NCI-H446 (cell line): ENCODE results near the gene SLC12A7.
"Not testable (repeated sequence)": the region's sequence is repeated elsewhere in the genome, so short reads cannot be mapped to it uniquely, and the experiment has no call there.

Experiments used
- DNase-seq, 2 experiments: peaks; one replicate each; lab custom pipeline; 2025; lab: John Stamatoyannopoulos, UW

Gene SLC12A7

DNA sequence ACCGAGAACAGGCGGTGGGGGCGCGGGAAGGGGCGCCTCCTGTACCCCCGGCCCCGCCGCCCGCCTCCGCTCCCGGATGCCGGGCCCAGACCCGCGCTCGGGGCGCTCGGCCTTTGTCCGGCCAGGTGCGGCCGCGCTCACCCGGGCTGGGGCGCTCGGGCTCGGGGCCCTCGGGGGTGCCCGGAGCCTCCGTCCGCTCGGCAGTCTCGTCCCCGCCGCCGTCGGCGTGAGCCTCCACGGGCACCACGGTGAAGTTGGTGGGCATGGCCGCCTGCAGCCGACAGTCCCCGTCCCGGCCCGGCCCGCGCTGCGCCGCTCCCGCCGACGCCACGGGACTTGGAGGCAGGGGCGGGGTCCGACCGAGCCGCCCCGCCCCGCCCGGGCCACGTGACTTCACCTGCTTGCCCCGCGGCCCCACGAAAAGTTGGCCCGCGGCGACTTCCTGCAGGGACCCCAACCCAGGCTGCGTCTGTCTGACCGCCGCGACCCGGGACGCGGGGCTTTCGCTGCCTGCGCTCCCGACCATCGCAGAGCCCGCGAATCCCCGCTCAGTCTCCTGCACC is at the start of gene SLC12A7:
Gene SLC12A7, minus strand, starts transcription at position 337 of the 563 bp plus-strand sequence. Its CDS starts 72 bp downstream, at position 265.
- DNase-seq = no peak

GRCh38 chr5:1161108-1161832 is 49.4 kb upstream of the SLC12A7 start:
- no peak for DNase-seq

- no peak for DNase-seq
Observed at GRCh38 chr5:1159774-1160406, 48.0 kb upstream of the SLC12A7 start.

DNA sequence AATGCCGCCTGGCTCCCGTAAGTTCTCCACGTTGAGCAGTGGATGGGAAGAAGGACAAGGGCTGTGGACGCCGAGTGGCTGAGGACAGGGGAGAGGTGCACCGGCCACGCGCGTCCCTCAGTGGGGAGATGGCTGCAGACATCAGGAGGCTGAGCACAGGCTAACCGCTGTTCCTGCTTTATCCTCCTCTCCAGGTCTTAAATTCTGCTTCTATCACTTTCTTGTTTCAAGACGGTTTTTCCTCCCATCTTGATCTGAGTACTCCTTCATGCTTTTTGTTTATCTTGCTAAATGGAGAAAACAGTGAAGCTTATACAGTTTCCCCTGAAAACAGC is 47.4 kb upstream of the SLC12A7 start:
- no peak for DNase-seq

DNA sequence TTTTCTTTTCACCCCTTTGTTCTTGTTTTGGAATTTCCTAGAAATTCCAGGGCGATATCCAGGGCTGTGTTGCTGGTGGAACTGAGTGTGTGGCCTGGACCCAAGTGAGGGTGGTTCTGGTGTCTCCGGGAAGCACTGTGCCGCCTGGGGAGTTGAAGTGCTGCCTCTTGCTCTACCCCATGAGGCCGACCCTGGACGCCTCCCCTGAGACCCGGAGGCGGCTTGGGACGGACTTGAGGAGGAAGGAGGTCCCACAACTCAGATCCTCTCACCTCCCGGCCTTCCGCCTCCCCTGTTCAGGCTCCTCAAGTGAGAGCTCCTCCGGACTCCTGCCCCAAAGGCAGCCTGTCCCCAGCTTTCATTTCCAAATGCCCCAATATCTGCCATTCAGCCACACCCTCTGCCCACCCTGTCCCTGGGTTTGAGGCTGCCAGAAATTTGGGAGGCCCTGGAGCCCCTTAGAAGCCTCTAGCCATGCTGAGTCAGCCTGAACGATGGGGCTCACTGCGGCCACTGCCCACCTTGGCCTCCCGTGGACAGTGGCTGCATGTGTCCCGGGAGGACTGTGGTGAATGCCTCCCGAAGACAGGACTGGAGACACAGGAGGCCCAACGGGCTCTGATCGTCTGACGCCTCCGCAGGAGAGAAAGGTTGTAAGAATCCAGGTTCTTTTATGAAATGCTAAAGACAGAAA is 46.9 kb upstream of the SLC12A7 start:
- DNase-seq = no peak

DNA sequence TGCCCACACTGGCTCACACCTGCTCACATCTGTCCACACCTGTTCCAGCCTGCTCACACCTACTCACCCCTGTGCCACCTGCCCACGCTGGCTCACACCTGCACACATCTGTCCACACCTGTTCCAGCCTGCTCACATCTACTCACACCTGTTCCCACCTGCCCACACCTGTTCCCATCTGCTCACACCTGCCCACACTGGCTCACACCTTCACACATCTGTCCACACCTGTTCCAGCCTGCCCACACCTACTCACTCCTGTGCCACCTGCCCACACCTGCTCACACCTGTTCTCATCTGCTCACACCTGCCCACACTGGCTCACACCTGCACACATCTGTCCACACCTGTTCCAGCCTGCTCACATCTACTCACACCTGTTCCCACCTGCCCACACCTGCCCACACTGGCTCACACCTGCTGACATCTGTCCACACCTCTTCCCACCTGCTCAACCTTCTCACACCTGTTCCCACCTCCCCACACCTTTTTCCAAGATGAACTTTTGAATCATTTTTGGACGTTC is 45.7 kb upstream of the SLC12A7 start:
- DNase-seq = not testable (repeated sequence)

DNA sequence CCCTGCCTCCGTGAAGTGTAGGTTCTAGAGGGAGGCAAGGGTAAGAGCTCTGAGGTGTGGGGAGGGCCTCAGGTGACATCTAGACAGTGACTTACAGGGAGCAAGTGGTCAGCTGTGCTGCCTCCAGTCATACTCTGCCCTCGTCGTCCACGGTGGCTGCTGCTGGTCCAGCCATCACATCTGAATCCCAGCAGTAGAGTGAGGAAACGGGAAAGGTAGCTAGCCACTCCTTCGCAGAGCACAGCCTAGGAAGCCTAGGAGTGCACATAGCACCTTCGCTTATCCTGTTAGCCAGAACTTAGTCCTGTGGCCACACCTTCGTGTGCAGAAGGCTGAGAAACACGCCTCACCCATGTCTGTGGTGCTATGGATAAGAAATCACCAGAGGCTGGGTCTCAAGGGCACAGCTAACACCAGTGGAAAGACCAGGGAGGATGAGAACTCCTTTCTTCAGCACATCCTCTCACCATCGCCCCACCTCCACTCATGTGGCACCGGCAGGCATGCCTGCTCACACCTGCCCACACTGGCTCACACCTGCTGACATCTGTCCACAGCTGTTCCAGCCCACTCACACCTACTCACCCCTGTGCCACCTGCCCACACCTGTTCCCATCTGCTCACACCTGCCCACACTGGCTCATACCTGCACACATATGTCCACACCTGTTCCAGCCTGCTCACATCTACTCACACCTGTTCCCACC is 45.0 kb upstream of the SLC12A7 start:
- no peak for DNase-seq

GRCh38 chr5:1156033-1156753 is 44.3 kb upstream of the SLC12A7 start:
- DNase-seq = no peak

- DNase-seq = no peak
Observed at GRCh38 chr5:1155191-1156032, 43.5 kb upstream of the SLC12A7 start.

DNA sequence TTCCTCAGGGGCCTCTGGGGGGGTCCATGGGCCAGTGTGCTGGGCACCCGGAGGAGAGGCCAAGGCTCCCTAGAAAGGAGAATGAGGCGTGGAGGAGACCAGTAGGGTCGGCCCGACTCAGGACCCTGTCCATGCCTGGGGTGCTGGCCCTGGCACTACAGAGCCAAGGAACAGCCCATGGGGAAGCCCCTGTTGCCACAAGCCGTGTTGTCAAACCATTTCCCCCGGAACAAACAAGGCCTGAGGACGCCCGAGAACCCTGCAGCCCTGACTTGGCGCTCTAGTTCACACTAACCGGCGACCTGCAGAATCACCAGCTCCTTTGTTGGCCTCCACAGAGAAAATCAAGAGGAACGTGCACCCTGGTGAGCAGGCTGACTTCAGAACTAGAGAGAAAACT is 41.6 kb upstream of the SLC12A7 start:
- DNase-seq = no peak

GRCh38 chr5:1152771-1153282 is 41.0 kb upstream of the SLC12A7 start:
- DNase-seq = no peak

DNA sequence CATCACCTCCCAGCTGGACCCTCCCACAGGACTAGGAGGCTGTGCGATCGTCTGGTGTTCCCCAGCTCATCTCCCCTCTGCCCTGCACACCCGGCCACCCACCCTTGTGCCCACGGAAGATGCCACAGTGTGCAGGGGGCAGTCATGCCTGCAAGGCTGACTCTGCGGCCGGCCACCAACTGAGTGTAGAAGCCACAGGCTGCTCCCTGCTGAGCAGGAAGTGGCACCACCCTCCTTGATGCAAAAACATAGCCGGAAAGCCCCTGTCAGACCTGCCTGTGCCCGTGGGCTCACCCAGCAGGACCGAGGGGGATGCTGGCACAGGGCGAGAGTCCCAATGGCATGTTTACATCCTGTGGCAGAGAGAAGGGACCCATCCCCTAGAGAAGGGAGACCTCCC is 40.3 kb upstream of the SLC12A7 start:
- no peak for DNase-seq

GRCh38 chr5:1151316-1151715 is 39.5 kb upstream of the SLC12A7 start:
- DNase-seq = no peak

- DNase-seq = no peak
Observed at GRCh38 chr5:1150866-1151265, 39.0 kb upstream of the SLC12A7 start.

DNA sequence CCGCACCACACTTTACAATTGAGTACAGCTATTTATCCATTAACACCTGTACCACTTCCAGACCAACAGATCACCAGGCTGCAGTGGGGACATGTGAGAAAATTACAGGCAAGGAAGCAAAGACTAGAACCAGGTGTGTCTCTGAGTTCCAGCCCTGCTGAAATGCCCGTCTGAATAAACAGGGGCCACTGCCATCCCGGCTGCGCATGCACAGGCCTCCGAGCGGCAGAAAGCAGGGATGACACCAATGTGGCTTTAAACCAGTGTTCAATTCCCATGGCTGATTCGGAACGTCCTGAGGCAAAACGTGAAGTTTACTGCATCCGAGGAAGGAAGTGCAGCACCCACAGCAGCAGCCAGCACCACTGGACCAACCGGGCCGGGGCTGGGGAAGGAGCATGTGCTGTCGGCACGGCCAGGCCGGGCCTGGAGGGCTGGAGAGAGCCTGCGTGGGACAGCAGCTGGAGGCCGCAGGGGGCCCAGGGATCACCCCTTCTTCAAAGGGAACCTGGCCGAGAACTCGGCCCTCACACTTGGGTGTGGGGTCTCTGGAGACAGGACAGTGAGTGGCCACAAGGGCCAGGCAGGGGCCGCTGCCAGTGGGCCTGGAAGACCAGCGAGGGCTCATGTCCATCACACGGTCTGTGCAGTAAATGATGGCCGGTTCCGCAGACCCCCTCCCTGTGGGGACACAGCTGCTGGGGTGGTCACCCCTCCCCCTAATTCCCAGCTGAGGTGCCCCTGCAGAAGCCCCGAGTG is 33.0 kb upstream of the SLC12A7 start:
- DNase-seq = no peak

DNA sequence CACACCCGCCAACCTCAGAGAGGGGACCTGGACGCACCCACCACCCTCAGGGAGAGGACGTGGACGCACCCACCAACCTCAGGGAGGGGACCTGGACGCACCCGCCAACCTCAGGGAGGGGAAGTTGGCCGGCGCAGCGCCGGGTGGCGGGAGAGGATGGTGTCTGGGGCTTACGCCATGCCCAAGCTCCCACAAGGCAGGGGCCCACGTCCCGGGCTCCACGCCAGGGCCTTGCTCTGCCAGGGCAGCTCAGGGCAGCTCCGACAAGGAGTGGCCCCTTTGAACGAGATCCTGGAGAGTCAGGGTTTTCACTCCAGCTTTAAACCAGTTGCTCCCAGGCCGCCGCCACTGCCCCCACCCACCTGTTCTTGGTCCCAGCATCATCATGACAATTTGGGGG is 32.2 kb upstream of the SLC12A7 start:
- DNase-seq = no peak

DNA sequence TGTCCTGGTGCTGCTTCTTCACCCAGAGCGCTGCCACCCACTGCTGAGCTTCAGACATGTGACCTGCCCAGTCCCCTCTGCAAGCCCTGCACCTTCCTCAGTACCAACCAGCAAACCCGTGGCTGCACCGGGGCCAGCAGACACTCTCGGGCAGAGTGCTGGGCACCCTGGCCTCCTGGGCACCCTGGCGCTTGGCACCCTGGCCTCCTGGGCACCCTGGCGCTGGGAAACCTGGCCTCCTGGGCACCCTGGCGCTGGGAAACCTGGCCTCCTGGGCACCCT is 31.7 kb upstream of the SLC12A7 start:
- no peak for DNase-seq

DNA sequence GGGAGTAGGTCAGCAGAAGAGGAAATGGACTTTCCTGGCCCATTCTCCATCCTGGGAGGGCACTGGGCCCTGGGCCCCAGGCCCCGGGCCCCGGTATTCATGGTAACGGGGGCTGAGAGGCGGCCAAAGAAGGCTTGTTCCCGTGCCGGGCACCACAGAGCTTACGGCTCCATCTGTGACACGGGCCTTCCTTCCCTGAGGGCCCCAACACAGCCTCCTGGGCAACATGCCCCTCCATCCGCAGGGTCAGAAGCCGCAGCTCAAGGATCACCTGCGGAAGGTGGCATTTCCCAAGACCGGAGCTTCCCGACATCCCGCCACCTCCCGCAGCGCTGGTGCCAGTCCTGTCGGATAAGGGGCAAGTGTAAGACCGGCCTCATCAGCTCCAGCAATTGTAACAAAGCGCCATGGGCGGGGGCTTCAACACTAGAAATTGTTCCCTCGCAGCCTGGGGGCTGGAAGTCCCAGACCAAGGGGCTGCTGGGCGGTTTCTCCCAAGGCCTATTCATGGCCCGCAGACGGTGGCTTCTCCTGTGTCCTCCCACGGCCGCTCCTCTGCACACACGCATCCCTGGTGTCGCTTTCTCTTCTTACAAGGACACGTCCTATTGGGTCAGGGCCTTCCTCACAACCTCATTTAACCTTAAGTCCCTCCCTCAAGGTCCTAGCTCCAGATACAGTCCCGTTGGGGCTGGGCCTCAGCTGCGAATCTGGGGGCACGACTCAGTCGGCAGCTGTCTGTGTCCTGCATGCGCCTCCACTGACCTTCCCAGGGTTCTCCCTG is 31.2 kb upstream of the SLC12A7 start:
- no peak for DNase-seq

DNA sequence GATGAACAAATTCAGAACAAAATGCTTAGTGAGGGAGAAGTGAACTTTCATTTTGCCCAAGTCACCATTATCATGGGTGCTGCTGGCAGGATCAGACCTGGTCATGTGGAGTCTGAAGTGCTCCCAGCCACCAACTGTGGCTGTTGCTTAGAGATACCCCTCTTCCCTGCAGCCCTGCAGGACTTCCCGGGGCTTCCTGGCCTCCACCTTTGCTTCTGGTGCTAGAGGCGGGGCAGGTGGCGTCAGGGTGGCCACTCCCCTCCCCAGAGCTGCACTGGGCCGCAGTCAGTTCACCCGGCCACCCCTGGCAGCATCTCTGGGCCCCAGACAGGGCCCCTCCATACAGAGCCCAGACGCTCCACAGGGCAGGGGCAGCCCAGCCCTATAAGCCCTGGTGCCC is 30.0 kb upstream of the SLC12A7 start:
- DNase-seq = no peak
